Fibroblast of lung (primary cell): ENCODE data around the gene HAPLN2.

Experiments
- EZH2 ChIP-seq: IDR thresholded peaks from 2 replicates; pipeline ENCODE4 v1.5.1; 2012; ENCODE audit warnings: low read length, control low read depth, mild to moderate bottlenecking; ENCODE audit errors: missing control alignments
- TF ChIP-seq, protein P1 (sequence below), 2 donors: IDR thresholded peaks in 1 of 2; conservative IDR thresholded peaks in 1 of 2; 1 replicate in 1 of 2; 2 replicates in 1 of 2; pipeline ENCODE4 v1.5.1; 2011 to 2012; ENCODE audit warnings: low read length in 2 of 2, control low read depth in 1 of 2, inconsistent platforms in 1 of 2, low read depth in 1 of 2, mild to moderate bottlenecking in 1 of 2

GRCh38 chr1:156583821-156584622 is 35.2 kb upstream of the HAPLN2 start:
- TF ChIP-seq, protein P1, sequence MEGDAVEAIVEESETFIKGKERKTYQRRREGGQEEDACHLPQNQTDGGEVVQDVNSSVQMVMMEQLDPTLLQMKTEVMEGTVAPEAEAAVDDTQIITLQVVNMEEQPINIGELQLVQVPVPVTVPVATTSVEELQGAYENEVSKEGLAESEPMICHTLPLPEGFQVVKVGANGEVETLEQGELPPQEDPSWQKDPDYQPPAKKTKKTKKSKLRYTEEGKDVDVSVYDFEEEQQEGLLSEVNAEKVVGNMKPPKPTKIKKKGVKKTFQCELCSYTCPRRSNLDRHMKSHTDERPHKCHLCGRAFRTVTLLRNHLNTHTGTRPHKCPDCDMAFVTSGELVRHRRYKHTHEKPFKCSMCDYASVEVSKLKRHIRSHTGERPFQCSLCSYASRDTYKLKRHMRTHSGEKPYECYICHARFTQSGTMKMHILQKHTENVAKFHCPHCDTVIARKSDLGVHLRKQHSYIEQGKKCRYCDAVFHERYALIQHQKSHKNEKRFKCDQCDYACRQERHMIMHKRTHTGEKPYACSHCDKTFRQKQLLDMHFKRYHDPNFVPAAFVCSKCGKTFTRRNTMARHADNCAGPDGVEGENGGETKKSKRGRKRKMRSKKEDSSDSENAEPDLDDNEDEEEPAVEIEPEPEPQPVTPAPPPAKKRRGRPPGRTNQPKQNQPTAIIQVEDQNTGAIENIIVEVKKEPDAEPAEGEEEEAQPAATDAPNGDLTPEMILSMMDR (conservative IDR thresholded peaks at IDR 0.05 in 1 of 2, IDR thresholded peaks at IDR 0.05 in 1 of 2; ENCODE audit: low read depth in 1 of 2, low read length in 2 of 2) = peak; percentile 89 to 98
- TF ChIP-seq EZH2 = no peak
